Prostate gland (tissue), 2 donors: ENCODE results near the gene PSMB9.

Source experiments
- CTCF ChIP-seq, 4 experiments: fragments of 200-600 bp in 2 of 4; fragments of 450-650 bp in 2 of 4; sonication (generic) in 2 of 4; IDR thresholded peaks; 1 replicate in 3 of 4; 2 replicates in 1 of 4; pipeline ENCODE4 v1.5.1; 2016 to 2019; ENCODE audit warnings: antibody characterized with exemption in 4 of 4, mild to moderate bottlenecking in 2 of 4, moderate library complexity in 2 of 4
- POLR2A ChIP-seq: fragments of 450-650 bp; IDR thresholded peaks from one replicate; pipeline ENCODE4 v1.6.1; 2016; ENCODE audit warnings: antibody characterized with exemption, mild to moderate bottlenecking

DNA sequence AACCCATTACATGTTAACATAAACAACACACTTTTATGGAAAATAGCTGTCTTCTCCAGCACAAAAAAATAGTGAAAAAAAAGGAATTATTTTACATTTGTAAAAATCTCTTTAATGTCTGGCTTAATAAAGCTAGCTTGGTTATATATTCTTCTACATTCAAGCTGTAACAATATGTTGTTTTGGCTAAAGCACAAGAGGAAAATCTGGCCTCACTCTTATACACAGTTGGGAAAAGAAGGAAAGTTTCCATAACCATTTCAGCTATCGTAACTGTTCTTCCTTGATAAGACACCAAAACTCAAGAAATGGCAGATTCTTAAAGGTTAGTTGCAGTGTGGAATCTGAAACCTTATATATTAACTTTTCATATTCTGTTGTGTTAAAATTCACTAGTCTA is 44.8 kb upstream of the PSMB9 start:
- TF ChIP-seq CTCF (IDR thresholded peaks at IDR 0.05) (no peak), POLR2A (no peak)
